Kidney (tissue), 14 donors: ENCODE results near the gene NCK1. TPM values are rescaled to one million over a fixed set of nuclear protein-coding genes. Genes with fewer than 3 reads are reported as not detected.
"Not testable (repeated sequence)": the region's sequence is repeated elsewhere in the genome, so short reads cannot be mapped to it uniquely, and the experiment has no call there.

Experiments used
- DNase-seq, 5 donors: peaks; one replicate each; pipeline ENCODE4 v3.0.0-alpha.2; 2013 to 2020
- FAIRE-seq: peaks from 2 replicates; lab custom pipeline; 2012; peaks lifted over from hg19 to GRCh38; lab: Jason Lieb, UNC
- H3K27ac ChIP-seq, 2 donors: one replicate each; pipeline ENCODE4 v1.7.0; 2013; ENCODE audit warnings: low read depth in 2 of 2, low read length in 2 of 2, inconsistent platforms in 1 of 2
- H3K27me3 ChIP-seq: one replicate; pipeline ENCODE4 v1.7.1; 2013; ENCODE audit warnings: low read length, inconsistent platforms; ENCODE audit not compliant: control insufficient read depth, insufficient read depth
- H3K36me3 ChIP-seq, 3 donors: one replicate each; pipeline versions ENCODE4 v1.7.0 to v1.7.1; 2013; ENCODE audit warnings: low read length in 3 of 3, control low read depth in 1 of 3, inconsistent platforms in 1 of 3; ENCODE audit not compliant: insufficient read depth in 3 of 3, control insufficient read depth in 2 of 3
- H3K4me1 ChIP-seq, 3 donors: one replicate each; pipeline versions ENCODE4 v1.7.0 to v1.7.1; 2013; ENCODE audit warnings: low read length in 3 of 3, inconsistent platforms in 1 of 3, low read depth in 1 of 3; ENCODE audit not compliant: control insufficient read depth in 2 of 3, insufficient read depth in 2 of 3
- H3K4me3 ChIP-seq, 3 donors: one replicate each; pipeline versions ENCODE4 v1.7.0 to v1.8.1; 2013; ENCODE audit warnings: low read length in 3 of 3, control low read depth in 1 of 3, inconsistent platforms in 1 of 3
- H3K9ac ChIP-seq, 3 donors: one replicate each; pipeline versions ENCODE4 v1.7.0 to v1.7.1; 2013; ENCODE audit warnings: low read length in 3 of 3, control low read depth in 1 of 3, inconsistent platforms in 1 of 3
- H3K9me3 ChIP-seq, 3 donors: one replicate each; pipeline versions ENCODE4 v1.7.0 to v1.7.1; 2013; ENCODE audit warnings: low read length in 3 of 3, control low read depth in 1 of 3, inconsistent platforms in 1 of 3; ENCODE audit not compliant: control insufficient read depth in 2 of 3, insufficient read depth in 1 of 3
- intact Hi-C: fragments of 100-400 bp; cut with DNase I; formaldehyde crosslinking; loops from one replicate; pipeline ENCODE4 v1.11.1; 2022
- polyA plus RNA-seq: library from polyadenylated mRNA; stranded (reverse); fragments of 350-450 nt; fragmentation: Illumina TruSeq; extraction: RNeasy Lipid Tissue Mini Kit (QIAGEN cat#74804); gene quantifications from one replicate; pipeline ENCODE4 v1.2.3, GENCODE V29; 2014; ENCODE audit warnings: low read depth, low replicate concordance; ENCODE audit not compliant: insufficient read depth
- total RNA-seq: library from RNA; stranded (reverse); fragmentation: NEBNext Ultra II Directional; extraction: Animal tissue kit (Norgen Biotek cat#: 25700); gene quantifications from one replicate; pipeline ENCODE4 v1.2.1, GENCODE V29; 2021
- TF ChIP-seq, protein P1 (sequence below): IDR thresholded peaks from 3 replicates; pipeline ENCODE4 v1.5.1; 2012; ENCODE audit warnings: mild to moderate bottlenecking, moderate library complexity, borderline replicate concordance; ENCODE audit not compliant: insufficient read depth; ENCODE audit errors: extremely low read depth
- donor health status: control.
- donor health status: control.
- donor health status: control.
- donor health status: control.
- donor health status: control.
- donor health status: DM: yes; HTN: yes; CAD: no.
- donor health status: Normal renal cell carcinoma (clear cell type).

NCK1 gene
- total and polyA plus RNA-seq, 2 donors from 2014 or later: 12.6 to 46.8 TPM

DNA sequence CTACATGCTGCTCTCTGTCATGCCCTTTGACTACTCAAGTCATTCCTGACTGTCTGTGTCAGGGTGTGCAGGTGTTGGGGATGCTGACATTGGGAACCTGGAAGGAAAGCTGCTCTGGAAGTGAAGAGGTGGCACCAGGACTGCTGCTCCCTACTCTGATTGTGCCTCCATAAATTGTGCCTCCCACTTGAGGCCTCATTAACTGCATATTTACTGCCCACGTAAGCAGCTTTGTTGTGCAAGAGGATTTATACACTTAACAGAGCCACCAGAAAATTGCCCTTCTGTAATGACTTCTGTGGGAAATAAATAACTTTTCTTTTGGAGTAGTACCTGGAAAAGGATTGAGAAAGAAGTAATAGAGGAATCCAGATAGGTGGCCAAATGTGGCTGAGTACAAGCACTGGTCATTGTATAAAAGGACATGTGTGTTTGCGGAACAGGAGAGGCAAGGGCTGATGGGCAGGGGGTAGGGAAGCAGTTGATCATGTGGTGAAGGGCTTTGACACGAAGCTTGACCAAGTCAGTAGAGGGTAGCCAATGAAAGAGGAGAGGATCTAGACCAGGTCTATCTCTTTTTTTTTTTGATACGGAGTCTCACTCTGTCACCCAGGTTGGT, 120.6 kb downstream of the NCK1 start:
- no peak overlapping the region for H3K27ac ChIP-seq
- intact Hi-C loops: no loop called here
- DNase-seq (peak in 4 of 5 donors; percentile 38 to 71 (median 50)), FAIRE-seq (no peak)
- no peak overlapping the region for H3K9ac ChIP-seq
- no peak overlapping the region for H3K4me3 ChIP-seq
- H3K27me3 ChIP-seq: no peaks in the 10 kb centered on the region
- H3K4me1 ChIP-seq: no peaks in the 10 kb centered on the region
- no peaks in the 10 kb centered on the region for H3K36me3 ChIP-seq
- H3K9me3 ChIP-seq: no peaks in the 10 kb centered on the region
- TF ChIP-seq, protein P1, sequence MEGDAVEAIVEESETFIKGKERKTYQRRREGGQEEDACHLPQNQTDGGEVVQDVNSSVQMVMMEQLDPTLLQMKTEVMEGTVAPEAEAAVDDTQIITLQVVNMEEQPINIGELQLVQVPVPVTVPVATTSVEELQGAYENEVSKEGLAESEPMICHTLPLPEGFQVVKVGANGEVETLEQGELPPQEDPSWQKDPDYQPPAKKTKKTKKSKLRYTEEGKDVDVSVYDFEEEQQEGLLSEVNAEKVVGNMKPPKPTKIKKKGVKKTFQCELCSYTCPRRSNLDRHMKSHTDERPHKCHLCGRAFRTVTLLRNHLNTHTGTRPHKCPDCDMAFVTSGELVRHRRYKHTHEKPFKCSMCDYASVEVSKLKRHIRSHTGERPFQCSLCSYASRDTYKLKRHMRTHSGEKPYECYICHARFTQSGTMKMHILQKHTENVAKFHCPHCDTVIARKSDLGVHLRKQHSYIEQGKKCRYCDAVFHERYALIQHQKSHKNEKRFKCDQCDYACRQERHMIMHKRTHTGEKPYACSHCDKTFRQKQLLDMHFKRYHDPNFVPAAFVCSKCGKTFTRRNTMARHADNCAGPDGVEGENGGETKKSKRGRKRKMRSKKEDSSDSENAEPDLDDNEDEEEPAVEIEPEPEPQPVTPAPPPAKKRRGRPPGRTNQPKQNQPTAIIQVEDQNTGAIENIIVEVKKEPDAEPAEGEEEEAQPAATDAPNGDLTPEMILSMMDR: no peak

DNA sequence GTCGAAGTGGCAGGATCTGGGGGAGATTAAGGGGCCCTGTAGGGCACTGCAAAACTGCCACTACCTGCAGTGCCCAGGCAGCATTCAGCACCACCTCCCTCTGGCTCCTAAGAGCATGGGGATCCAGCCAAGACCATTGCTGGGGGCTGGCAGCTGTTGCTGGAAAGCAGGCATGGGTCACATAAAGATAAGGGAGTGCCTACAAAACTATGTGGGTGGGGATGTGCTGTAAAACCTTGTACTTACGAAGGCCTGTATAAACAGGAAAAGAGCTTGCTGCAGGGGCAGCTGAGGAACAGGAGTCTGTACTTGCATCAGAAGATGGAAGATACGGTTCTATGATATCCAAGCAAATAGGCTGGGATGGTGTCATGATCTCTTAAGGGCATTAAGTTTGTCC, 122.8 kb downstream of the NCK1 start:
- no peaks in the 10 kb centered on the region for H3K4me1 ChIP-seq
- no peaks in the 10 kb centered on the region for H3K27me3 ChIP-seq
- intact Hi-C loops: no loop called here
- DNase-seq (peak in 1 of 5 donors; percentile 4), FAIRE-seq (no peak)
- H3K9ac ChIP-seq: no peak overlapping the region
- TF ChIP-seq, protein P1: no peak
- no peak overlapping the region for H3K4me3 ChIP-seq
- no peak overlapping the region for H3K27ac ChIP-seq
- H3K36me3 ChIP-seq: no peaks in the 10 kb centered on the region
- no peaks in the 10 kb centered on the region for H3K9me3 ChIP-seq

DNA sequence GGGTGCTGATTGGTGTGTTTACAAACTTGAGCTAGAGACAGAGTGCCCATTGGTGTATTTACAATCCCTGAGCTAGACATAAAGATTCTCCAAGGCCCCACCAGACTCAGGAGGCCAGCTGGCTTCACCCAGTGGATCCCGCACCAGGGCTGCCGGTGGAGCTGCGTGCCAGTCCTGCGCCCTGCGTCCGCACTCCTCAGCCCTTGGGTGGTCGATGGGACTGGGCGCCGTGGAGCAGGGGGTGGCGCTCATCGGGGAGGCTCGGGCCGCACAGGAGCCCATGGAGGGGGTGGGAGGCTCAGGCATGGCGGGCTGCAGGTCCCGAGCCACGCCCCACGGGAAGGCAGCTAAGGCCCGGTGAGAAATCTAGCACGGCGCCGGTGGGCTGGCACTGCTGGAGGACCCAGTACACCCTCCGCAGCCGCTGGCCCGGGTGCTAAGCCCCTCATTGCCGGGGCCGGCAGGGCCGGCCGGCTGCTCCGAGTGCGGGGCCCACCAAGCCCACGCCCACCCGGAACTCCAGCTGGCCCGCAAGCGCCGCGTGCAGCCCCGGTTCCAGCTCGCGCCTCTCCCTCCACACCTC, 125.5 kb downstream of the NCK1 start:
- FAIRE-seq: not testable (repeated sequence)

DNA sequence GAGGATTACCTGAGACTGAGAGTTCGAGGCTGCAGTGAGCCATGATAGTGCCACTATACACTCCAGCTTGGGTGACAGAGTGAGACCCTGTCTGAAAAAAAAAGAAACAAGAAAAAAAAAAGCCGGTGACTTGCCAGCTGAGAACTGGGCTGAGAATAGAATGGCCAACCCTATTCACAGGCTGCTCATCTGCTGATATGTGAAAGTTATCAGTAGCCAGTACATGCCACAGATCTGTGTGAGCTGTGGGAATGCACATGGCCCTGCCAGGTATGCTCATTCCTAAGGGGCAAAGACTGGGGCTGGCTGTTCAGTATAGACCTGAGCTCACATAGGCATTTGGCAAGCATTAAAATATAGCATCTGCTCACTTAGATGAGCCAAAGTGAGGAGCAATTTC, 126.6 kb downstream of the NCK1 start:
- no peak overlapping the region for H3K4me3 ChIP-seq
- no peak for FAIRE-seq
- no peaks in the 10 kb centered on the region for H3K4me1 ChIP-seq
- TF ChIP-seq, protein P1: no peak
- H3K9me3 ChIP-seq: no peaks in the 10 kb centered on the region
- H3K27me3 ChIP-seq: no peaks in the 10 kb centered on the region
- H3K36me3 ChIP-seq: no peaks in the 10 kb centered on the region
- DNase-seq: no peak
- intact Hi-C loops: no loop called here
- H3K27ac ChIP-seq: no peak overlapping the region
- no peak overlapping the region for H3K9ac ChIP-seq

More for the DNA sequence above, 125.5 kb downstream of the NCK1 start:
- H3K9ac ChIP-seq, H3K4me1 ChIP-seq, H3K27me3 ChIP-seq, H3K27ac ChIP-seq, DNase-seq, intact Hi-C loops, H3K4me3 ChIP-seq, H3K9me3 ChIP-seq, H3K36me3 ChIP-seq: not testable (repeated sequence)
